GM21381 (cell line): ENCODE data around the gene AK2.
"Not testable (repeated sequence)": the region's sequence is repeated elsewhere in the genome, so short reads cannot be mapped to it uniquely, and the experiment has no call there.

Experiments
- ATAC-seq: cut with Tn5 transposase; IDR thresholded peaks from one replicate; pipeline ENCODE4 v1.9.1; 2021; ENCODE audit warnings: mild to moderate bottlenecking, moderate library complexity; ENCODE audit not compliant: unreplicated experiment

AK2 gene

DNA sequence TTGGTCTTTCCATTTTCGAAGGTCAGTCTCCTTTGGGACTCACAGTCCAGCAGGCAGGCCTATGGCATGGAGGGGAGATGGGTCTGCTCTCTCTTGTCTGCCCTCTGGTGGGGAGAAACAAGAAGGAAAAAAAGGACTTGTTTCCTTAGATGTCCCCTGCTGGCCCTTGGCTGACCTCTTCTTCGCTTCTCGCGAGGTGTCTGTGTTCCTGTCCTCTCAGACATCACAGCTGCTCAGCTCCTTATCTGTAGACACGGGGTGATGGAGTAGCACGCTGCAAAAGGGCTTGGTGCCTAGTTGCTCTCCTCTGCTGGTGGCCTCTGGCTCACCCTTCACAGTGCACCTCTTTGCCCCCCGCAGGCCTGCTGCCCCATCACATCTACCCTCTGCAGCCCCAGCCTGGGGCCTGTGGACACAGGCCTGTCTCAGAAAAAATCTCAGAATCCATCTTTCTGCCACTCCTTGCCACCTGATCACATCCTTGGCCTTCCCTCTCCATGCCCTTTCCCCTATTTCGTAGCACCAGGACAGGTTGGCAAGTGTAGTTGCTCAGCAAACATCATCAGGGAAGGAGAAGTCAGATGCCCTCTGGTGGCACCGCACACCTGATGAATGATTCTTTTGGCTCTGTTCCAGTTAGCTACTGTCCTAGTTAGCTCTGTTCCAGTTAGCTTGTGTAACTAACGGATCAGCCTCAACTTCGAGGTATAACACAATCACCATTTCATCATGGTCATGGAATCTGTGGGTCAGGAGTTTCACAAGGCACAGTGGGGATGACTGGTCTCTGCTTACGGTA, 18.7 kb upstream of the AK2 start:
- ATAC-seq: no peak

DNA sequence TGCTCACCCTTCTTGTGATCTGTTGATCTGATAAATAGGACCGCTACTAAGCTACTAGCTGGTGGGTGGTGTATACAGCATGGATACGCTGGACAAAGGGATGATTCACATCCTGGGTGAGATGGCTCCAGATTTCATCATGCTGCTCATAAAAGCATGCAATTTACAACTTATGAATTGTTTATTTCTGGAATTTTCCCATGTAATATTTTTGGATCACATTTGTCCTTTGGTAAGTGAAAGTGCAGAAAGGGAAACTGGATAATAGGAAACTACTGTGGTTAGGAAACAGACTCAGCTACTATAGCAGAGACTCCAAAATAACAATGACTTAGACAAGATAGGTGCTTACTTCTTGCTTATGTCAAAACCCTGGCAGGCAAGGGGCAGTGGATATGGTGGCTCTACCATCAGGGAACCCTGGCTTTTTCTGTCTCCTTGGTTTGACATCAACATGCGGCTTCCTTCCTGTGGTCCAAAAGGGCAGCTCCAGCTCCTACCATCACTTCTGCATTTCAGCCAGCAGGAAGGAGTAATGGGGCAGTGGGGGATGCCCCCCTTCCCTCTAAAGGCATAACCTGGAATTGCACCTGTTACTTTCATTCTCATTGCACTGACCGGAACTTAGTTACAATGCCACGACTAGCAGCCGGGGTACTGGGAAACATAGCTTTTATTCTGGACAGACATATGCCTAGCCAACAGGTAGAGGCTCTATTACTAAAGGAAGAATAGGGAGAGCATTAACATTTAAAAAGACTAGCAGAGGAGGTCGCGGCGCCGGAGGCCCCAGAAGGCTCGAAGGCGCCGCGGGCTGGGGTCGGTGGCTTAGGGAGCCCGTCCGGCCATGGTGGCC, 13.8 kb upstream of the AK2 start:
- ATAC-seq: no peak

DNA sequence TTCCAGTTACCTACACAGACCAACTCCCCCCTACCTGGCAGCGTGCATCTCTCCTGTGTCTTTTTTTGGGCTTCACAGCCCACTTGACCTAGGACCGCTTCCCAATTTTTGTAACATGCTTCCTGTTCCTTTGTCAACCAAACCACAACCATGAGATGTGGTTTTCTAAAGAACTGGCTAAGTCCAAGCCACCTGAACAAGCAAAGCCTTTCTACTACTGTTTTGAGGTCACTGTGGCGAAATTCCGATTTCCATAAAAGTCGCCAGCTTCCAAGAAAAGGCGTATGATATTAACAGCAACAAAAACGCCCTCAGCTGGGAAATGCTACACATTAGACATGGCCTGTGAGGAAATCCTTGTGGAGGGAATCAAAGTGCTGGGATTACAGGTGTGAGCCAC, 12.7 kb upstream of the AK2 start:
- ATAC-seq: no peak

- no peak for ATAC-seq
Measured at GRCh38 chr1:33048426-33048825, 11.7 kb upstream of the AK2 start.

DNA sequence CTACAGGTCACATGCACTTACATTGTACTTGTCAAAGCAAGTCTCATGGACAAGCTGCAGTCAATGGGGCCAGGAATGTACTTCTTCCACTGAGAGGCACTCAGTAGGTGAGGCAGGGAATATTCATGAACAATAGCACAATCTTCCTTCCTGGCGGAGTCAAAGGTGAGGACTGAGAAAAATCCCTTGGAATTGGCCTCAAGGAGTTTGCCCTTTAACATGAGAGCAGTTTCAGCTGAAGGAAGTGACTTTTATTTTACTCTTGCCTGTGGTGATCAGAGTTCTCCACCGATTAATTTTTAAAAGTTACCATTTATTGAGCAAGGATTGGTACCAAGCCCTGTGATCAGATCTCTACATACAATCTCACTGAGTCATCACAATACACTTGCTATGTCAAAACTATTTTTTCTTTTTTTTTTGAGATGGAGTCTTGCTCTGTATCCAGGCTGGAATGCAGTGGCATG, 11.2 kb upstream of the AK2 start:
- no peak for ATAC-seq

GRCh38 chr1:33047290-33047689, 10.6 kb upstream of the AK2 start:
- ATAC-seq: no peak

- ATAC-seq: not testable (repeated sequence)
Measured at GRCh38 chr1:33046234-33046633, 9.6 kb upstream of the AK2 start.

GRCh38 chr1:33045814-33046213, 9.1 kb upstream of the AK2 start:
- ATAC-seq: no peak

GRCh38 chr1:33045246-33045645, 8.6 kb upstream of the AK2 start:
- no peak for ATAC-seq

- ATAC-seq: no peak
Measured at GRCh38 chr1:33043267-33044092, 6.8 kb upstream of the AK2 start.

- no peak for ATAC-seq
Measured at GRCh38 chr1:33042831-33043230, 6.1 kb upstream of the AK2 start.

- no peak for ATAC-seq
Measured at GRCh38 chr1:33041026-33041425, 4.3 kb upstream of the AK2 start.

DNA sequence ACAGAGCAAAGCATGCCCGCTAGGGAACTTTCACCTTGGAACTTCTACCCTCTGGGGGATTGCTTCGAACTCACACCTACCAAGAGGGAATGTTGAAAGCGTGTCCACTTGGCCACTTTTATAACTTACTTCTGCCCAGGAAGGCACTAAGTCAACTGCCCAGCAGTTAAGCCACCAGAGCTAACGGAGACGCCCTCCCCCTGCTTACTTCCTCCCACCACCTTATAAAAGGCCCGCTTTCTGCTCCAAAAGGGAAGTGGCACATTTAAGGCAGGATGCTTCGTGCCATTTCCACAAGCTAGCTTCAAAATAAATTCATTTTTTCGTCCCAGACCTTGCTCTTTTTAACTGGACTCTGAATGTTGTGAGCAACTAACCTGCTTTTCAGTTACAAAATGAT, 3.2 kb upstream of the AK2 start:
- no peak for ATAC-seq

DNA sequence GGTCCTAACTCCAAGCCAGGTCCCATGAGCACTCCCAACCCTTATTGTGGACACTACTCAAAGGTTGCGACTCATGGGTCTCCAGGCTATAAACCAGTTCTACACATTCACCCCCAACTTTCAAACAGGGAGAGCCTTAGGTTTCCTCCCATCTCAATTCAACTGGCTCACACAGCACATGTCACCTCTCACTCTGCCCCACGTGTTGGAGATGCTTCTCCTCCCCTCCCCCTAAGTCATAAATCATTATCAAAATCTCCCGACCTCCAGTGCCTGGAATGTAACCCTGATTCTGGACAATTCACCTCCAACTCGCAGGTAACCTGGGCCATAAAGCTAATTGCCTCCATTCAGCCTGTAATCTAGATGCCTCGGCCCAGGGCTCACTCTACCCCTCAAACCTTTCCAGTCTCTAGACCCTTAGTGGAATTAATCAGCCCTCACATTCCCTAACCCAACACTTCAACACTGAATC, 595 bp downstream of the AK2 start:
- no peak for ATAC-seq

DNA sequence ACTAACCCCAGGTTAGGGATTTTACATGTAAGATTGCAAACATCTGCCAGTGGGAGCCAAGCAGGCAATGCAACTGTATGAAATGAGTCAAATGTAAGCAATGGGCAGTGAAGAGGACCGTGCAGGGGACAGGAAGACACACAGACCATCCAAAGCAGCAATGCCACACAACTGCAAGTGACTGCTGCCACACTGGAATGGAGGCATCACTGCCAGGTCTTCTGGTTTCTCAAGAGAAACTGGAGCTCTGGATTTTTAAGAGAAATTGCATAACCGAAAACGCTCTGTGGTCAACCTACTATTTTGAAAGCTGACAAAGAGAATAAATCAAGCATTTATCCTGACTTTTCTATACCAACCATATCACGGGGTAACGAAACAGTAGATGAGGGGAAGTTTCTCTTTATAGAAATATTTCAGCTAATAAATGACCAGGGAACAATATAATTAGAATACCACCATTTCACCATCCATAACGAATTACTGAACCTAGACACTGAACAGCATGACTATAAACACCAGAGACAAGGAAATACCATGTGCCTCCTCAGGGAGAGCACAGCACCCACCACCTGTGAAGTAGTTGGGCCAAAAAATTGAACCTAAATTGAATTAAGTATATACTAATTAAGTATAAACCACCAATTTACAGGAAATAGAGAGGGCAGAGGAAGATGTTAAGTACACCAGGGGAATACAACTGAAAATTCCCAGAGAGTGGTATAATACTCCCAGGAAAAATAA, 4.4 kb downstream of the AK2 start:
- ATAC-seq: no peak

DNA sequence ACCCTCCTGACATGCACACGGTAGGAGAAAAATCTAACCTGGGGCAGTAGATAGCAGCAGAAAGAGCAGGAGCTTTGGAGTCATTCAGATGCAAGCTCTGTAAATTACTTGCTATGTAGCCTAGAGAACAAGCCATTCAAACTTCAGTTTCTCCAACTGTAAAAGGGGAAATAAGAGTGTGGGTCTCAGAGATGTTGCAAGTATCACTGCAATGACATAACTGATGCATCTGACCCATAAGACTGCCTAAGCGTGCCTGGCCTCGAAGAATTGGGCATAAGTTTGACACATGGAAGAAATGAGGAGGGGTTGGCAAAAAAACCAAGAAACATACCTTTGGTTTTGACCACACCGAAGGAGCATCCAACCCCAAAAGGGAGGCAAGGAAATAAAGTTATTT, 5.2 kb downstream of the AK2 start:
- ATAC-seq: no peak

- ATAC-seq: no peak
Measured at GRCh38 chr1:33030575-33030974, 6.1 kb downstream of the AK2 start.

GRCh38 chr1:33029921-33030320, 6.8 kb downstream of the AK2 start:
- no peak for ATAC-seq

DNA sequence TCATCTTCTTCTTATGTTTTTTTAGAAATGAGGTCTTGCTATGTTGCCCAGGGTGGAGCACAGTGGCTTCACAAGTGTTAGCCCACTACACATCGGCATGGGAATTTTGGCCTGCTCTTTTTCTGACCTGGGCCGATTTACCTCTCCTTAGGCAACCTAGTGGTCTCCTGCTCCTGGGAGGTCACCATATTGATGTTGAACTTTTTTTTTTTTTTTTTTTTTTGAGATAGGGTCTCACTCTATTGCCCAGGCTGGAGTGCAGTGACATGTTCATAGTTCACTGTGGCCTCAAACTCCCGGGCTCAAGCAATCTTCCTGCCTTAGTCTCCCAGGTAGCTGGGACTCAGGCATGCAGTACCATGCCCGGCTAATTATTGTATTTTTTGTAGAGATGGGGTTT, 7.5 kb downstream of the AK2 start:
- ATAC-seq: no peak

GRCh38 chr1:33025761-33026160, 10.9 kb downstream of the AK2 start:
- ATAC-seq: no peak
